ENCODE results near the gene BHMT.

The BHMT gene

GRCh38 chr5:79105868-79106267 lies 5.7 kb upstream of the BHMT start:
- TF ChIP-seq GATA2 (IDR thresholded peaks at IDR 0.05; ENCODE audit: low read depth, low read length) (no peak), GATA3 (IDR thresholded peaks at IDR 0.05; ENCODE audit: low read depth, low read length) (no peak)

DNA sequence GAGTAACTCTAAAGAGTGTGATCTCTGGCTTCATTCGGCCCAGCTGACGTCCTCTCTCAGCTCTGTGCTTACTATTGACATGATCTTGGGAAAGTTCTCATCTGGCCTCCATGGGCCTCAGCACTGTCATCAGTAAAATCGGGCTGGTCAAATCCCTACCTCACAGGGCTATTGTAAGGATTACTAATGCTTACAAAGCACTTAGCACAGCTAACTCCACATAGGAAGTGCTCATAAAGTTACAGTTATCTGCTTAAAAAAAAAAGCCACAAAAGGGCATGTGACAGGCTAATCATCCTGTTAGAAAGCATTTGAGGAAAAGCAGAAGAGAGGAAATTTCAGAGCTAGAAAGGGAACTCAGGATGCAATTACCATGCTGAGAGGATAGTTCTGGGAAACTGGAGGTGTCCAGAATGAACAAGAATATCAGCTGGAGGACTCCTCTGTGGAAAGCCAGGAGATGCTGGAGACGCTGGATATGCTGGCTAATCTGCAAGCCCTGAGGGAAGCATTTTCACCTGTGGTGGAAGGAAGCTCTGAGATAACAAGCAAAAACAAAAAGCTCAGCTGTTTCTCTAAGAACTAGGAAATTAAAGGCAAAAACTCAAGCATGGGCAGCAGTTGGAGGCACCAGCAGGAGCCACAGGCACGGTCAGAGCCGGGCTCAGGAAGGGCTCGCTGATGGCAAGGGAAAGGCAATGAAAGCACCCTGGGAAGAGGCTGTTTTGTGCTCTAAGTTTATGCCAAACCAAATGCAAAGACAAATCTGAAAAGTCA lies 4.4 kb upstream of the BHMT start:
- TF ChIP-seq GATA3 (IDR thresholded peaks at IDR 0.05; ENCODE audit: low read depth, low read length) (no peak), GATA2 (IDR thresholded peaks at IDR 0.05; ENCODE audit: low read depth, low read length) (no peak)

DNA sequence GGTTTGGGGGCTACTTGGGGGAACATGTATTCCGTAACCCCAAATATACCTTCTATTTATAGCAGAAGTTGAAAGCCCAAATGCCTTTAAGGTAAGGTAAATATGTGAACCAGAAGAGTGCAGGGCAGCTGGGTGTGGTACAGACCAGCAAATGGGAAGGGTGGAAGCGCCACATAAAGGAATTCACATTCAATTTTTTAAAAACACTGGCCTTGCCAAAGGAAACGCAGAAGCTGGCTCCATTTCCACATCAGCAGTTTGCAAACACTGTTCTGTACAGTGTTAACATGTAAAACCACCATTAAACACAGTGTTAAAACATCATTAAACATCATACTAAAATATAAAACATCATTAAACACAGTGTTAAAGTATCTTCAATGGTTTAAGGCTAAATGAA lies 3.5 kb upstream of the BHMT start:
- TF ChIP-seq GATA3 (IDR thresholded peaks at IDR 0.05; ENCODE audit: low read depth, low read length) (no peak), GATA2 (IDR thresholded peaks at IDR 0.05; ENCODE audit: low read depth, low read length) (no peak)

DNA sequence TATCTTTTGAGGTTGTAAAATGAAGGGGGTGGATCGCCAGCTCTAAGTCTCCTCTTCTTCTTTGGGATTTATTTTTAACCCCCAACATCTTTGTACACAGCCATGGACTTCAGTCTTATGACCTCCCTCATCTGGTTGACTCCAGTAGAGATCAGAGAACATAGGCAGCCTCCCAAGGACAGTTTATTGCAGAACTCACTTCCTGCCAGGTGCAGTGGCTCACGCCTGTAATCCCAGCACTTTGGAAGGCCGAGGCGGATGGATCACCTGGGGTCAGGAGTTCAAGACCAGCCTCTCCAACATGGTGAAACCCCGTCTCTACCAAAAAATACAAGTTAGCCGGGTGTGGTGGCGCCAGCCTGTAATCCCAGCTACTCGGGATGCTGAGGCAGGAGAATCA lies 2.8 kb upstream of the BHMT start:
- TF ChIP-seq GATA2 (IDR thresholded peaks at IDR 0.05; ENCODE audit: low read depth, low read length) (no peak), GATA3 (IDR thresholded peaks at IDR 0.05; ENCODE audit: low read depth, low read length) (no peak)

GRCh38 chr5:79109527-79110492 lies 1.8 kb upstream of the BHMT start:
- TF ChIP-seq GATA2 (IDR thresholded peaks at IDR 0.05; ENCODE audit: low read depth, low read length): no peak
- TF ChIP-seq GATA3 (IDR thresholded peaks at IDR 0.05; ENCODE audit: low read depth, low read length): no peak

- TF ChIP-seq GATA3 (IDR thresholded peaks at IDR 0.05; ENCODE audit: low read depth, low read length): no peak
- no peak for TF ChIP-seq GATA2 (IDR thresholded peaks at IDR 0.05; ENCODE audit: low read depth, low read length)
Observed at GRCh38 chr5:79111960-79112702, 522 bp downstream of the BHMT start.

GRCh38 chr5:79112703-79113058 lies 1.1 kb downstream of the BHMT start:
- TF ChIP-seq GATA3 (IDR thresholded peaks at IDR 0.05; ENCODE audit: low read depth, low read length): no peak
- TF ChIP-seq GATA2 (IDR thresholded peaks at IDR 0.05; ENCODE audit: low read depth, low read length): no peak

DNA sequence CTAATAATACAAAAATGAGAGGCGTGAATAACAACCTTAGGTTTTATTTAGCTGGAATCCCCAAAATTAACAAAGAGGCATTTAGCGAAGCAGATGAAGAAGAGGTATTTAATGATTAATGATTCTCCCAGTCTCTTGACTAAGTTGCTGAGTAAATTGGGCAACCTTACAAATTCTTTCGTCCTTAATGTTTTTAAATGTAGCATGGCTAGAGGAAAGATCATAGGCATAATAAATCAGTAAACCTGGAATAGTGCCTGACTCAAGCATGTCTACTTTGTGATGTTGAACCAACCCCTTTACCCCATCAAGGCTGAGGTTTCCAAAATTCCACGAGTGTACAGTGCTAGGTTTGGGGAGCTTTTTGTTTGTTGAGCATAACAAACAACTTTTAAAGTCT lies 7.9 kb downstream of the BHMT start:
- TF ChIP-seq GATA3 (IDR thresholded peaks at IDR 0.05; ENCODE audit: low read depth, low read length): no peak
- TF ChIP-seq GATA2 (IDR thresholded peaks at IDR 0.05; ENCODE audit: low read depth, low read length): no peak

GRCh38 chr5:79120221-79120620 lies 8.6 kb downstream of the BHMT start:
- TF ChIP-seq GATA3 (IDR thresholded peaks at IDR 0.05; ENCODE audit: low read depth, low read length) (no peak), GATA2 (IDR thresholded peaks at IDR 0.05; ENCODE audit: low read depth, low read length) (no peak)

DNA sequence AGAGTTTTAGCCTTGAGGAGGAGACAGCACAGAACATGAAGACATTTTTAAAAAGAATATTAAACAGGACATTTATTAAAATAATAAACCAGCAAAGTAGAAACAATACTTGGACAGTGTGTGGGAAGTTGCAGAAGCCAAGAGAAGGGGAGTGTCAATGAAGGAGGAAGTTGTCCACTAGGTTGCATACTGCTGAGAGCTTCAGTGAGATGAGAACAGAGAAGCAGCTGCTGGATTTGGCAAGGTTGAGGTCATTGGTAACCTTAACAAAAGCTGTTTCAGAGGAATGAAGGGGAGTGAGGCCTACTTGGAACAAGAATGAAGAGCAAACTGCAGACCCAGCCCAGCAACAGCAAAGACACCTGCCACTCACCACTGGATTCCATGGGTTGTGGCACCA lies 11.4 kb downstream of the BHMT start:
- TF ChIP-seq GATA3 (IDR thresholded peaks at IDR 0.05; ENCODE audit: low read depth, low read length): no peak
- no peak for TF ChIP-seq GATA2 (IDR thresholded peaks at IDR 0.05; ENCODE audit: low read depth, low read length)

DNA sequence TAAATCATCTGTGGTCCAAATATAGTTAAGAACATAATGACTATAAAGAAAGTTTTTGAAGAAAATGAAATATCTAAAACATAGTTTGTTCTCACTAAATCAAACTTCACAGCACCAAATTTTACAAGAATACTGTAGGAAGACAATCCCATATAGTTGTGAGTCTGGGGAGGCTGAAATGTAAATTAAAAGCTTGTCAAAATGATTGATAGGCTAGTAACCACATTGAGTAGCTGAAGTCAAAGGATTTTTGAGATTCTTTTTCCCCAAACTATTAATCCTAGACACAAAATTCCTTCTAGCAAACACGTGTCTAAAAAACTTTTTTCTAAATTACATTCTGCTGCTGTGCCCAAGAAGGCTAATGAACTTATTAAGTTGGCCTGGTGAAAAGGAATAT lies 13.0 kb downstream of the BHMT start:
- TF ChIP-seq GATA3 (IDR thresholded peaks at IDR 0.05; ENCODE audit: low read depth, low read length) (no peak), GATA2 (IDR thresholded peaks at IDR 0.05; ENCODE audit: low read depth, low read length) (no peak)

GRCh38 chr5:79130781-79131180 lies 19.2 kb downstream of the BHMT start:
- TF ChIP-seq GATA3 (IDR thresholded peaks at IDR 0.05; ENCODE audit: low read depth, low read length) (no peak), GATA2 (IDR thresholded peaks at IDR 0.05; ENCODE audit: low read depth, low read length) (no peak)

GRCh38 chr5:79133121-79133656 lies 21.6 kb downstream of the BHMT start:
- TF ChIP-seq GATA3 (IDR thresholded peaks at IDR 0.05; ENCODE audit: low read depth, low read length) (no peak), GATA2 (IDR thresholded peaks at IDR 0.05; ENCODE audit: low read depth, low read length) (no peak)
